ENCODE measurements around the gene UNC45A.

GRCh38 chr15:90947577-90948357, 12.7 kb downstream of the UNC45A start:
- TF ChIP-seq CTCF (conservative IDR thresholded peaks at IDR 0.05; ENCODE audit: low read depth, low read length) = no peak
- no peak for TF ChIP-seq EZH2 (IDR thresholded peaks at IDR 0.05; ENCODE audit: low read length, unreplicated experiment)
- TF ChIP-seq EZH2phosphoT487 (IDR thresholded peaks at IDR 0.05; ENCODE audit: borderline replicate concordance, low read length) = no peak
